HG02610 (cell line): ENCODE data around the gene HCN3.
"Not testable (repeated sequence)": the region's sequence is repeated elsewhere in the genome, so short reads cannot be mapped to it uniquely, and the experiment has no call there.

ENCODE experiments used
- ATAC-seq: cut with Tn5 transposase; IDR thresholded peaks from one replicate; pipeline ENCODE4 v1.9.1; 2021; ENCODE audit warnings: mild to moderate bottlenecking, moderate library complexity; ENCODE audit not compliant: unreplicated experiment

Gene HCN3

DNA sequence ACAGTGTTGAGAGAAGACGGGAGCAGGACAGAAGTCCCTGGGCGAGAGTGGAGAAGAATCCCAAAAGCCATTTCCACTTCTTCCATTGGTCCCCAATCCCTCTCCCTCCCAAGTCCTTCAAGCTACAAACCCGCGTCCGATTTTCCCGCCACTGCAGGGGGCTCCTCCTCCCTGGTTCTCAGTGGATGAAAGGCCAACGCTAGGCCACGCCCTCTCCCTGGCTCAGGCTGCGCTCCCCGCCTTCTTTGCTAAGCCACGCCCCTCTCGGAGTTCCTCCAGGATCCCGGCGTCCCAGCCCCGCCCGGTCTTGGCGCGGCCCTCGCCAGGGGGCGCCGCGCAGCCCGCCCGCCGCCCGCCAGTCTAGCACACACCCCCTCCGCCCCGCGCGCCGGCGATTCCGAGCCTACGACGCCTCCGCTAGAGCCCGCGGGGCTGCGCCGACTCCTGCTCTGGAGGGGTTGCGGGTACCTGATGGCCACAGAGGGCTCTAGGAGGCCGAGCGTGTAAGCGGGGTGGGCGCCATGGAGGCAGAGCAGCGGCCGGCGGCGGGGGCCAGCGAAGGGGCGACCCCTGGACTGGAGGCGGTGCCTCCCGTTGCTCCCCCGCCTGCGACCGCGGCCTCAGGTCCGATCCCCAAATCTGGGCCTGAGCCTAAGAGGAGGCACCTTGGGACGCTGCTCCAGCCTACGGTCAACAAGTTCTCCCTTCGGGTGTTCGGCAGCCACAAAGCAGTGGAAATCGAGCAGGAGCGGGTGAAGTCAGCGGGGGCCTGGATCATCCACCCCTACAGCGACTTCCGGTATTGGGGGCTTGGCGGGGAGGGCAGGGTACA lies at the start of gene HCN3:
Gene HCN3, plus strand, starts transcription at position 394 of the 832 bp plus-strand sequence. Its CDS starts 128 bp downstream, at position 522.
- peak; percentile 69 for ATAC-seq

DNA sequence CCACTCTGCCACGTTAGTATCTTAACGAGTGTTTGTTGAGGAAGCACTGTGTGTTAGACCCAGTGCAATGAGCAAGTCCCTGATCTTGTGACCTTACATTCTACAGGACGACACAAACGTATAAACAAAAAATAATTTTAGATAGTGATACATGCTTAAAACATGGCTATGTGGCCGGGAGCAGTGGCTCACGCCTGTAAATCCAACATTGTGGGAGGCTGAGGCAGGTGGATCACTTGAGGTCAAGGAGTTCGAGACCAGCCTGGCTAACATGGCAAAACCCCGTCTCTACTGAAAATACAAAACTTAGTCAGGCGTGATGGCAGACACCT lies 49.2 kb upstream of the HCN3 start:
- ATAC-seq = no peak

DNA sequence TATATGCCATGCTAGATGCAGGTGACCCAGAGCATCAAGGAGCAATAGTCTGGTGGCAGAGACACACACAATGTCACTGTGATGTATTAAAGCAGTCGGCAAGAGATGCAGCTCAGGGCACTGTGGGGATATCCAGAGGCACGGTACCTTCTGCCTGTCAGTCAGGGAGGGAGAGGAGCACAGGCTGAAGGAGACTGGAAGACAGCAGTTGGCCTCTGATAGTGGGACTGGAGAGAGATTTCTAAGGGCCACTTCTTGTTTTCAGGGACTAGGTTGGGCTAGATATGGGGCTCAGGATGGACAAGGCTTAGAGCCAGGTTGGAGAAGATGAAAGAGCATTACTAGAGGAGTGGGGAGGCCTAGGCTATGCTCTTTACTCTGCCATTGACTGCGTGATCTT lies 46.0 kb upstream of the HCN3 start:
- not testable (repeated sequence) for ATAC-seq

DNA sequence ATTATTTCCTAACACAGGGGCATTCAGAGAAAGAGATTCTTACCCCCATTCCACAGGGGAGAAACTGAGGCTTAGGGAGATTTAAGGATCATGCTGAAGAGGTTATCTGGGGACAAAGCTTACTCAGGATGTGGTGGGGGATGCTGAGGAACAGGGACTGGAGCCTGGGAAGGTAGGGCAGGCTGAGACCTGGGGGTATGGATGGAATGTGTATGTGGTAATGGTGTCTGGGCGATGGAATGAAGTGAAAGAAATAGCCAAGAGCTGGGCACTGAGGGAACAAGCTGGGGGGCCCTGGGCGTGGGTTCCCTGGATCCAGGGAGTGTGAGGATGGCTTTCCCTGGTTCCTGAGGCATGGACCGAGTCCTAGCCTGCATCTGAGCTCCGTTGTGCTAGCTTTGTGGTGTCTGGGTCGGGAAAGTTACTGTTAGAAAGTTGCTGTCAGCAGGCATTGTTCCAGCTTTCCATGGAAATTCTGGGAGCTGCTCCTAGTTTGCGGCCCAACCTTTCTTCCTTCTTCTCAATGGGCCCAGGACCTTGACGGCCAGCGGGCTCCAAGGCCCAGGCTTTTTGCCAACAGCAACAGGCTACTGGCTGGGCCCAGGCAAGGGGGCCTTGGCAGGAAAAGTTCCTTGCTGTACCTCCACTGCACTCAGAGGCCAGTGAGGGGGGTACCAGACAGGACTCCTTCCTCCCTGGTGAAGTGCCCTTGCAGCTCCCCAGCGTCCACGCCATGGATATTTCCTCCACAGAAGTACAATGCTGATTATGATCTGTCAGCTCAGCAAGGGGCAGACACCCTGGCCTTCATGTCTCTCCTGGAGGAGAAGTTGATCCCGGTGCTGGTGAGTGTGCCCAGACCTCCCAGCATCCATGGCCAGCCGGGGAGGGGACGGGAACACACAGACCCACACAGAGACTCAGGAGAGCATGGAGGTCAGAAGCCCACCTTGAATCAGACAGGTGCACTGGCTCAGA lies 45.0 kb upstream of the HCN3 start:
- ATAC-seq = not testable (repeated sequence)

DNA sequence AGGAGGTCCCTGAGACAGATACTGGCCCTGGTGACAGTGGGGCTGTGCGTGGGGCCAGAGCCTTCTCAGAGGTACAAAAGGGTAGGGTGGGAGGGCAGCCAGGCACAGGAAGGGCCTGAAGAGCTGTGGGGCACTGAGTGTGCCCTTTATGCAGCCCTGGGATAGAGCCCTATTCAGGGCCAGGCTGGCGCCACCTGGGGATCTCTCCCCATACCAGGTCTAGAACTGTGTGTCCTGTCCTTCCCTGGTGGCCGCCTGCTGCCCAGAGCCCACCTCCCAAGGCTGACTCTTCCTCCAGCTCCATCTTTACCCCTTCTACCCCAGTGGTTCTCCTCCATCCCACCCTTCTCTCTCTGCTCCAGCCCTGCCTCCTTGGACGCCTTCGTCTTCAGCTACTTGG lies 43.8 kb upstream of the HCN3 start:
- ATAC-seq = not testable (repeated sequence)

DNA sequence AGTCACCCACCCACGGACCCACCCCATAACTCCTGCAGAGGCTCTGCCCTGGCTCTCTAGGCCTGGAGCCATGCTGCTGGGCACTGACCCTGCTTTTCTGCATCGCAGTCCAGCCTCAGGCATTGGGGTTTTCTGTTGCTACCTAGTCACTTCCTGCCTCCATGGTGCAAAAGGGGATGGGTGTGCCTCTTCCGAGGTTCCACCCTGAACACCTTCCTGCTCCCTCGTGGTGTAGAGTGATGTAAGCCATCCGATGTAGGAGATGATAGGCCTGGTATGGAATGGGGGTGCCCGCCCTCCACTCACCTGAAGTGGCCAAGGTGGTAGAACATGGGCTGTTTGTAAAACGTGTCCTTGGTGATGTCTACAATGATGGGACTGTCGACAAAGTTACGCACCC lies 41.9 kb upstream of the HCN3 start:
- ATAC-seq = not testable (repeated sequence)

DNA sequence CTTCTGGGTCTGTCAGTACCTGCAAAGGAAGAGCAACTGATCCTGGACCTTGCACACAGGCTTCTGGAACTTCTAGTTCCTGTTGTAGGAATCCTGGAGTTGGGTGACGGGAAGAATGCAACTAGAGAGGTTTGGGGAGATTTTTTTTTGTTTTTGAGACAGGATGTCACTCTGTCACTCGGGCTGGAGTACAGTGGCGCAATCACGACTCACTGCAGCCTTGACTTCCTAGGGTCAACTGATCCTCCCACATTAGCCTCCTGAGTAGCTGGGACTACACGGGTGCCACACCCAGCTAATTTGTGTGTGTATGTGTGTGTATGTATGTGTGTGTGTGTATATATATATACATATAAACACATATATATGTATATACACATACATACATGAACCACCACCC lies 40.8 kb upstream of the HCN3 start:
- no peak for ATAC-seq

DNA sequence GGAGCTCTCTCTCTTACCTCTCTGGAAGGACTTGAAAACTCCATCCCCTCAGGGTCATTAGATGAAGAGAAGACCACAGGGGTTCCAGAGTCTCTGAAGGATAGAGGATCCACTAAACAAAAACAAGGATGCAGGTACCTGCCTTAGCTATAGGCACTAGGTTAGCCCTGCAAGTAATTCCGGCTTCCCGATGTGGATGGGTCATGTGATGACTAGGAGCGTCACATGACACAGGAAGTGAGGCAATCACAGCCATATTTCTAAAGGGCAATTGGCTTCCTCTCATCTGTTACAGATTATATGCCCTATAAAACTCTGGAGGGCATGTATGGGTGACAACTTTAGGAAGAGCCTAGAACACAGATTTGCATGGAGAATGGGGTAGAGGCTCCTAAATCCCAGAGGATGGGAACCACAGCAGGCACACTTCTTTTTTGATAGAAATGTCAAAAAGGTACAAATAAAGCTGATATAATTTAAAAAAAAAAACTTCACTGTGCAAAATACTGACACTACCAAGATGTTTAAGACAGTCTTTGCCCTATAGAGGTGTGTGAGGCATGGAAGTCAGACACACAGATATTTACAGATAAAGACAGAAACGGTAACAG lies 36.1 kb upstream of the HCN3 start:
- ATAC-seq = peak; percentile 26

DNA sequence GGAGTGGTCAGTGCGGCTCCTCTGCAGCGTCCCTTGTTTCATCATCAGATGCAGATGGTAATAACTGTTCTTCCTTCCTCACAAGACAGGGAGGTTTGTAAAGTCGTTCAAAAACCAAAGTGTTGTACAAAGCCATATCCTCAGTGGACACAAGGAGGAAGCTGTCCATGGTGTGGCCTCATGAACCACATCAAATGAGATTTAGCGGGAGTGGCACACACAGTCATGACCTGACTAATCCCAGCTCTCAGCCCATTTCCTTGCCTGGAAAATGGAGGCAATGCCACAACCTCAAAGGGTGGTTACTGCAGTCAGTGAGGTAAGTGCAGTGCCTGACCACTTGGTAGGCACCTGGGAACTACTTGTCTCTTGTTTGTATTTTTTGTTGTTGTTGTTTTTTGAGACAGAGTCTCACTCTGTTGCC lies 35.4 kb upstream of the HCN3 start:
- ATAC-seq = no peak

DNA sequence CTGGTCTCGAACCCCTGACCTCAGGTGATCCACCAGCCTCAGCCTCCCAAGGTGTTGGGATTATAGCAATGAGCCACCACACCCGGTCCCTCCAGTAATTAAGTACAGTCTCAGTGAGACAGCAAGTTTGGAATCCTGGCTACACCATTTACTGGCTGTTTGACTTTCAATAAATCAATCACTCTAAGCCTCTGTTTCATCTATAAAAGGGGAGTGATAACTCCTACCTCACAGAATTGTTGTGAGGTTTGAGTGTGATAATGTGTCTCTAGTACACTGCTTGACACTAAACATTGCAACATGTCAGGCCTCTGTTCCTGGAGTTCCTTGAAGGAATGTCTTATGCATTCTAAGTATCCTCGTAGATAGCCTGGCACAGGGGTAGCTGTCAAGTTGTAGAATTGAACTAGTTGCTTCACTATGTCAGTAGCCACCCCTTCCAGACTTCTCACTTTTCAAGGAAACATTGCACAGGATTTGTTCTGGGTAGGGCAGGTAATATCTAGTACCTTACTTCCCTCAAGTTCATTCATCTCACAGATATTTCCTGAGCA lies 34.4 kb upstream of the HCN3 start:
- ATAC-seq = no peak

DNA sequence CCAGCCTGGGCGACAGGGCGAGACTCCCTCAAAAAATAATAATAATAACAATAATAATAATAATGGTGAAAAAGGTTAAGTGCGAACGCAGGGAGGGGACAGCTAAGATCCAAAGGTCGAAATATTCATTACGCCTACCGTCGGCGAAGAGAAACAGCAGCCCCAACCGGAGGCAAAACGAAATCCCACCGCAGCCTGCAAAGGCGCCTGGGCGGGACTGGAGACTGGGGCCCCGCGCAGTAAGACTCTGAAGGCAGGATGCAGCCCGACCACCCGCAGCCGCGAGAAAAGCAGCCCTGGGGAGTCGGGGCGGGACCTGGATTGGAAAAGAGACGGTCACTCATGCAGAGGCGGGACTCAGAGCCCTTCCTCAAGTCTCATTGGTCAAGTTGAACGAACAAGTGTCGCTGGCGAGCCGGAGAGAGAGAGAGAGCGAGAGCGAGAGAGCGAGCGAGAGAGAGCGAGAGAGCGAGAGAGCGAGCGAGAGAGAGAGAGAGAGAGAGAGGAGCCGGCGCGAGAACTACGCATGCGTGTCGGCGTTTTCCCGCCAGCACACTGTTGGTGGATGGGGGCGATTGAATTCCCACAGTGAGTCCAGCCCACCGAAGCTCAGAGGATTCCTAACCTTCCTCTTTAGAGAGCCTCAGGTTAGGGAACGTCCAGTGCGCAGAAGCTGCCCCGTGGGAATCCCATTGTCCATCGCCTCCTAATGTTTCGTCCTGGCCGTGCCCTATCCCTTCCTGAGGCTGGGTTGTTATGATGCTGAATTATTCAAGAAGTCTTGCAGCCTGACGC lies 32.7 kb upstream of the HCN3 start:
- peak; percentile 83 for ATAC-seq

DNA sequence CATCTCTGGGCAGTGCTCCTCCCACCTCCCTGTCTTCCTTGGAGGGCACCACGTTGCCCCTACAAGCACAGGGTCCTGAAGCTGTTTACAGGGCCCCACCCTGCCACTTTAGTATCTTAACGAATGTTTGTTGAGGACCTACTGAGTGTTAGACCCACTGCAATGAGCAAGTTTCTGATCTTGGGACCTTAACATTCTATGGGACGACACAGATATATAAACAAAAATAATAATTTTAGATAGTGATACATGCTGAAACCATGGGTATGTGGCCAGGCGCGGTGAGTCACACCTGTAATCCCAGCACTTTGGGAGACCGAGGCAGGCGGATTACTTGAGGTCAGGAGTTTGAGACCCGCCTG lies 32.1 kb upstream of the HCN3 start:
- no peak for ATAC-seq

DNA sequence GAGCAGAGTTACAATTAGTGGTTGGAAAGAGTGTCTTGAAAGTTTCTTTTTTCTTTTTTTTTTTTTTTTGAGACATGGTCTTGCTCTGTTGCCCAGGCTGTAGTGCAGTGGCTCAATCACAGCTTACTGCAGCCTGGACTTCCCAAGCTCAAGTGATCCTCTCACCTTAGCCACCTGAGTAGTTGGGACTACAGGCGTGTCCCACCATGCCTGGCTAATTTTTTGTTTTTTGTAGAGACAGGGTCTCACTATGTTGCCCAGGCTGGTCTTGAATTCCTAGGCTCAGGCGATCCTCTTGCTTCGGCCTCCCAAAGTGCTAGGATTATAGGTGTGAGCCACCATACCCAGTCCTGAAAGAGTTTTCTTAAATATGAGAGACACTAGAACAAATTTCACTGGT lies 30.5 kb upstream of the HCN3 start:
- ATAC-seq = not testable (repeated sequence)

DNA sequence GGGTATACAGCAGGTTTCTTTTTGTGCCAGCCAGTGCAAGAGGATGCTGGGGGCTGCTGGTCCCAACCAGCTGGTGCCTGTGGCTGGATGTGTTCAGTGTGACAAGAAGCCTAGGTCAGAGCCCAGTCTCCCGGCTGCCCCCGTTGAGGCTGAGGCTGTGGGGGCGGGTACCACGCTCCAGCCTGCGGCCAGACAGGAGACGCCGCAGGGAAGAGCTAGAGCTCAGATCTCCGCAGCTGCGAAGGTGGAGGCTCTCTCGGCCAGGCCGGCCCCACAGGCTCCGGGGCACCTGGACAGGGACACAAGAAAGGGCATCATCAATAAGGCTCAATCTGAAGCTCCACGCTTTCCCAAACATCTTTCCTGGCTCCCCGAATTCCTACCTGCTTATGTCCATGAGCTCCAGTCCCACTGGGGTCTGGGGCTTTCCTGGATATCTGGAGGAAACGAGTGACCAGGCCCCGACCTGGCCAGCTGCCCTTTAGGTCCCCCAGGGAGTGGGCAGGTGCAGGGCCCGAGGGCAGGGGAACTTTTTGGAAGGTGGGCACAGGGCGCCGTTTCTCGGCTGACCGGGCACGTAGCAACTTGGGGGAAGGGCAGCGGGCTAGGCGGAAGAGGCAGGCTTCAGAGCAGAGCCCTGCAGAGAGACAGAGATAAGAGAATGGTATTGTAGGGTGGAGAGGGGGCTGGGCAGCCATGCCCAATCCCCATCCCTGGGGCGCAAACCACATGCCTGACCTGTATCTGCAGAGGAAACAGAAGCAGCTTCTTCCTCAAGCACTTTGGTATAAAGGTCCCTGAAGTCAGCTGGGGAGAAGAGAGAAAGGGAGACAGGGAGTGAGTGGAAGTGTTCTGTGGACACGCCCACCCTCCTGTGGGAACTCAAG lies 29.4 kb upstream of the HCN3 start:
- no peak for ATAC-seq

DNA sequence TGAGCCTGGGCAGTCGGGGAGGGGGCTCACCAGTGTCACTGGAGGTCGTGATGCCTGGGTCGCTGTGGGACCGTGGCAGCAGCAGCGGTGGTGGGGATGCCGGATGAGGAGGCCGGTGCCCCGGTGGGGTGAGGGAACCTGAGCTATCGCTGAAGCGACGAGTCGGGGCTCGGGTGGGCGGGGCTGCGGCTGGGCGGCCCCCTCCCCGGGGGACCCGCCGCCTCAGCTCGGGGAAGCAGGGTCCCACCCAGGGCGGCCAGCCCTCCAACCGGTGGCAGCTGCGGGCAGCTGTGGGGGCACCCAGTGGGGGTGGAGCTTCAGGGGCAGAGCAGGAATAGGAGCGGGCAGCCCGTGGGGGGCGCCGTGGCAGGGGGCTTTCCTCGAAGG lies 27.0 kb upstream of the HCN3 start:
- ATAC-seq = peak; percentile 8

DNA sequence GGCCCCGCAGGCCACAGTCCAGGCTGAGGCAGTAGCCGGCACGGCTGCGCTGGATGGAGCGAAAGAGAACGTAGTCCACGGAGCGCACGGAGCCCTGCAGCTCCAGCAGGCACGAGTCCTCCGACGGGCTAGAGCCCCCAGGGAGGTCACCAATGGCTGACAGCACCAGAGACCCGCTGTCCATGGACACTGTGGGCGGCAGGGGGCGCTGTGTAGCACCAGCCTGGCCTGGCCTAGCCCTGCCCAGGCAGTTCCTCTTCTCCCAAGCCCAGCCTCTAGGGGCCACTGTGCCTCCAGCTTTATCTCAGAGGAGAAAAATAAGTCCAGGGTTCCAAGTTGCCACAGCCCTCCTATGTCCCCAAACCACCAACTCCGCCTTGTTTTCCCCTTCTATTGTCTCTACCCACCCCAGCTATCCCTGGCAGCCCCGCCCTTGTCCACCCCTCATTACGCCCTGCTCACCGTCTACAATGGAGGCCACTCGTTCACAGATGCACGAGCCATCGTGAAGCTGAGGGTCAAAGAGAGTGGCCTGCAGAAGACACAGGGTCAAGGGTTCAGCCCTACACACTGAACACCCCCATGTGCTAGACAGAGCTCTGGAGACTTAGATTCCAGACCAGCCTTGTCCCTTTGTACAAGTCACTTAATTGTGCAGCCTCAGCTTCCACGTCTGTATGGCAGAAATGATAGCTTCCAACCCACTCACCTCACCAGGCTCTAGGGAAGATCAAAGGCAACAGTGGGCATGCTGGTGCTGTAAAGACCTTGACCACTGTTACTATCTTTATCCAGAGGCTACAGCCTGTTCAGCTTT lies 26.4 kb upstream of the HCN3 start:
- ATAC-seq = peak; percentile 83

DNA sequence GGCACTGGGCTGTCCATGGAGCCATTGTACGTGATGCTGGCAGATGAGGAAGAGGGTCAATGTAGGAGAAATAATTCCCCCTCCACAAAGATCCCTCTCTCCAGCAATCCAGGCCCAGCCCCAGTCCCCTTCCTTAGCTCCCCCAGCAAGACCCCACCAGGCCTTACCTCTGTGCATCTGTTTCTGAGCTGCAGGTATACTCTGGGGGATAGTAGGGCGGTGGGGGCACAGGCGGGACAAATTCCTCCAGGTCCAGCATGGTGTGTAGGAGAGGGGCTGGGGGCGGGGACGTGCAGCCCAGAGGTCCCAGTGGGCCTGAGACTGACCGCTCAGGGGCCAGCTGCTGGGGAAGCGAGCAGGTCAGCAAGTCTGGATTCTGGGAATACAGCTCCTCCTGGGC lies 25.7 kb upstream of the HCN3 start:
- ATAC-seq = no peak

DNA sequence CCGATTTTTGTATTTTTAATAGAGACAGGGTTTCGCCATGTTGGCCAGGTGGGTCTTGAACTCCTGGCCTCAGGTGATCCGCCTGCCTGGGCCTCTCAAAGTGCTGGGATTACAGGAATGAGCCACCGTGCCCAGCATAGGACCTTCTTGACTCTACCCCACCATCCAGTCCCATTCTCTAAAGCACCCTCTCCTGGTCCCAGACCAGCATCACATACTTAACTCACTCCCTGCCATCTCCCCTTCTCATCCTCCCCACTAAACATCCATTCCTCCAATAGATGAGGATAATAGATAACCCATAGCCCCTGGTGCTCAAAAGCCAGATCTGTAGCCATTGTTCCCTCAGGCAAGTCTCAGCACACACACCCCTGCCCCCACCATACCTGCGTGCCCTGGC lies 24.1 kb upstream of the HCN3 start:
- ATAC-seq = no peak

DNA sequence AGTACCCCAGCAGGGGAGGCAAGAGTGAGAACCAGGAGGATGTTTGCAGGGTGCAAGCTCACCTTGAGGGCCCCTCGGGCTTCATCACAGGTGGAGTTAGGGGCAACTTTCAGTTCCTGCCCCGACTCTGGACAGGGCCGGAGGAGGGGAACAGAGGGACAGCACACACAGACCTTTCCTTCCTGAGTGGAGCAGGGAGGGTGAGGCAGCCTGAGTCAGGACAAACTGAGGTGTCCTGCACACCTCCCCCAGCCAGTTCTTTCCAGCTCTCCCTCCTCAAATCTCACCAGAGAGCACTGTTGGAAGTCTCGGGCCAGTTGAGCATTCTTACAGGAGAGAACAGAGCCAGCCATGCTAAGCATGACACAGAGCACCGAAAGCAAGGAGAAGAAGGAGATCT lies 23.5 kb upstream of the HCN3 start:
- ATAC-seq = no peak
